H1 (cell line): ENCODE measurements around the gene FNDC5. TPM values are rescaled to one million over a fixed set of nuclear protein-coding genes. Genes with fewer than 3 reads are reported as not detected.

Experiments used
- CTCF ChIA-PET: fragments of 300-600 bp; sonication (Branson Sonifier 250); formaldehyde crosslinking; loops from one replicate; lab custom pipeline; 2021; ENCODE audit not compliant: partially characterized antibody; lab: Charles Lee
- POLR2A ChIA-PET: fragments of 300-600 bp; sonication (Branson Sonifier 250); formaldehyde crosslinking; loops from one replicate; lab custom pipeline; 2021; ENCODE audit warnings: inconsistent platforms; ENCODE audit not compliant: partially characterized antibody; lab: Charles Lee
- DNase-seq, 2 experiments: peaks; one replicate each; pipeline versions ENCODE4 v3.0.0 to v3.0.0-alpha.2; 2010 to 2022; ENCODE audit warnings: low spot score in 2 of 2, low read depth in 1 of 2, mixed read lengths in 1 of 2
- FAIRE-seq: peaks from 2 replicates; lab custom pipeline; 2011; peaks lifted over from hg19 to GRCh38; lab: Jason Lieb, UNC
- H2AFZ ChIP-seq: 2 replicates; pipeline ENCODE4 v1.8.1; 2012; ENCODE audit warnings: low read length, inconsistent platforms
- H2AK5ac ChIP-seq: 2 replicates; pipeline ENCODE4 v1.6.1; 2013; ENCODE audit warnings: low read depth, low read length
- H2BK120ac ChIP-seq: replicated peaks from 2 replicates; pipeline ENCODE3; 2013; ENCODE audit warnings: low read depth, low read length, inconsistent platforms
- H2BK12ac ChIP-seq: 2 replicates; pipeline ENCODE4 v1.6.1; 2013; ENCODE audit warnings: low read depth, low read length
- H2BK15ac ChIP-seq: 2 replicates; pipeline ENCODE4 v1.6.1; 2013; ENCODE audit warnings: low read length
- H2BK20ac ChIP-seq: 2 replicates; pipeline ENCODE4 v1.6.1; 2013; ENCODE audit warnings: low read length
- H2BK5ac ChIP-seq: 2 replicates; pipeline ENCODE4 v1.6.1; 2013; ENCODE audit warnings: low read depth, low read length
- H3K14ac ChIP-seq: 2 replicates; pipeline ENCODE4 v1.6.1; 2013; ENCODE audit warnings: inconsistent platforms; ENCODE audit not compliant: insufficient read length
- H3K18ac ChIP-seq: 2 replicates; pipeline ENCODE4 v1.6.1; 2013; ENCODE audit warnings: low read length; ENCODE audit errors: extremely low read depth
- H3K23ac ChIP-seq: 2 replicates; pipeline ENCODE4 v1.6.1; 2013; ENCODE audit warnings: inconsistent platforms; ENCODE audit not compliant: insufficient read length
- H3K23me2 ChIP-seq: 2 replicates; pipeline ENCODE4 v1.6.1; 2013; ENCODE audit warnings: low read depth, low read length
- H3K27ac ChIP-seq: 2 replicates; pipeline ENCODE4 v1.6.1; 2011; ENCODE audit warnings: low read depth, low read length, inconsistent platforms
- H3K27me3 ChIP-seq, 4 experiments: replicated peaks in 1 of 4; 1 replicate in 1 of 4; 2 replicates in 3 of 4; pipeline versions ENCODE4 v1.6.1 to v1.8.1; 2011 to 2013; ENCODE audit warnings: low read length in 3 of 4, mild to moderate bottlenecking in 3 of 4, inconsistent platforms in 2 of 4, mixed read lengths in 2 of 4, moderate library complexity in 1 of 4; ENCODE audit not compliant: control insufficient read depth in 3 of 4, insufficient read depth in 3 of 4; ENCODE audit errors: extremely low read depth in 1 of 4
- H3K36me3 ChIP-seq, 4 experiments: 2 replicates each; pipeline versions ENCODE4 v1.6.1 to v1.8.1; 2011 to 2013; ENCODE audit warnings: mild to moderate bottlenecking in 4 of 4, low read length in 3 of 4, moderate library complexity in 2 of 4, control low read depth in 1 of 4, inconsistent platforms in 1 of 4; ENCODE audit not compliant: insufficient read depth in 4 of 4, control insufficient read depth in 2 of 4
- H3K4ac ChIP-seq: replicated peaks from 2 replicates; pipeline ENCODE3; 2013; ENCODE audit warnings: low read length, low read depth, mixed read lengths, inconsistent platforms; ENCODE audit not compliant: insufficient read length
- H3K4me1 ChIP-seq, 4 experiments: replicated peaks in 1 of 4; 1 replicate in 1 of 4; 2 replicates in 3 of 4; pipeline versions ENCODE4 v1.6.1 to v1.8.1; 2011 to 2013; ENCODE audit warnings: low read length in 3 of 4, inconsistent platforms in 2 of 4, mixed read lengths in 1 of 4; ENCODE audit not compliant: insufficient read depth in 4 of 4, control insufficient read depth in 3 of 4
- H3K4me2 ChIP-seq, 2 experiments: 2 replicates each; pipeline versions ENCODE4 v1.6.1 to v1.8.1; 2011 to 2013; ENCODE audit warnings: low read depth in 2 of 2, low read length in 2 of 2, control low read depth in 1 of 2, inconsistent platforms in 1 of 2, mild to moderate bottlenecking in 1 of 2; ENCODE audit not compliant: insufficient read depth in 1 of 2
- H3K4me3 ChIP-seq, 4 experiments: fragments of 200-600, 300-600 bp in 1 of 4; sonication (generic), shearing (Covaris generic), sonication (Bioruptor Twin) in 1 of 4; 2 replicates each; pipeline versions ENCODE4 v1.5.1 to v1.8.1; 2011 to 2016; ENCODE audit warnings: low read length in 4 of 4, low read depth in 3 of 4, control low read depth in 2 of 4, inconsistent platforms in 2 of 4, mild to moderate bottlenecking in 2 of 4, mixed read lengths in 1 of 4, moderate library complexity in 1 of 4; ENCODE audit not compliant: insufficient read depth in 2 of 4; ENCODE audit errors: extremely low read depth in 1 of 4
- H3K56ac ChIP-seq: replicated peaks from 2 replicates; pipeline ENCODE3; 2013; ENCODE audit warnings: low read depth, mild to moderate bottlenecking, mixed read lengths, low read length, inconsistent platforms; ENCODE audit not compliant: insufficient read length
- H3K79me1 ChIP-seq: 2 replicates; pipeline ENCODE4 v1.6.1; 2013; ENCODE audit warnings: low read depth, low read length, control low read depth
- H3K79me2 ChIP-seq, 2 experiments: 2 replicates each; pipeline versions ENCODE4 v1.6.1 to v1.8.1; 2012 to 2013; ENCODE audit warnings: low read length in 2 of 2, mild to moderate bottlenecking in 2 of 2, inconsistent platforms in 1 of 2; ENCODE audit not compliant: insufficient read depth in 2 of 2, control insufficient read depth in 1 of 2
- H3K9ac ChIP-seq, 4 experiments: replicated peaks in 1 of 4; 1 replicate in 1 of 4; 2 replicates in 3 of 4; pipeline versions ENCODE4 v1.6.1 to v1.8.1; 2011 to 2013; ENCODE audit warnings: low read depth in 3 of 4, low read length in 3 of 4, control low read depth in 2 of 4, mild to moderate bottlenecking in 2 of 4, moderate library complexity in 2 of 4, inconsistent platforms in 1 of 4; ENCODE audit errors: extremely low read depth in 1 of 4
- H3K9me3 ChIP-seq, 2 experiments: 2 replicates each; pipeline versions ENCODE4 v1.6.1 to v1.8.1; 2012 to 2013; ENCODE audit warnings: mild to moderate bottlenecking in 2 of 2, moderate library complexity in 2 of 2, control low read depth in 1 of 2, inconsistent platforms in 1 of 2, low read depth in 1 of 2, low read length in 1 of 2, mixed read lengths in 1 of 2; ENCODE audit not compliant: insufficient read depth in 2 of 2
- H4K20me1 ChIP-seq, 2 experiments: replicated peaks in 1 of 2; 2 replicates each; pipeline versions ENCODE3 to v1.8.1; 2011 to 2013; ENCODE audit warnings: inconsistent platforms in 2 of 2, low read length in 2 of 2, mild to moderate bottlenecking in 1 of 2; ENCODE audit not compliant: insufficient read depth in 2 of 2, control insufficient read depth in 1 of 2
- H4K5ac ChIP-seq: 2 replicates; pipeline ENCODE4 v1.6.1; 2013; ENCODE audit warnings: low read length, low read depth, mixed read lengths, inconsistent platforms; ENCODE audit not compliant: insufficient read length
- H4K8ac ChIP-seq: 2 replicates; pipeline ENCODE4 v1.8.0; 2013; ENCODE audit warnings: mild to moderate bottlenecking, moderate library complexity, low read length, inconsistent platforms; ENCODE audit not compliant: insufficient read depth; ENCODE audit errors: extremely low read depth
- H4K91ac ChIP-seq: replicated peaks from 2 replicates; pipeline ENCODE3; 2013; ENCODE audit warnings: low read length, mixed read lengths, inconsistent platforms; ENCODE audit not compliant: insufficient read length
- BCL11A ChIP-seq, 2 experiments: IDR thresholded peaks; one replicate each; pipeline ENCODE4 v1.6.1; 2011; ENCODE audit warnings: low read depth in 2 of 2, low read length in 2 of 2, mild to moderate bottlenecking in 2 of 2
- CHD1 ChIP-seq: IDR thresholded peaks from 2 replicates; pipeline ENCODE4 v1.6.1; 2012; ENCODE audit warnings: low read depth, low read length, improper control_type of control experiment
- CREB1 ChIP-seq: IDR thresholded peaks from 2 replicates; pipeline ENCODE4 v1.6.1; 2012; ENCODE audit warnings: inconsistent platforms
- EZH2 ChIP-seq: fragments of 200-600 bp; sonication (generic); IDR thresholded peaks from 2 replicates; pipeline ENCODE4 v1.7.1; 2012; ENCODE audit warnings: low read depth, mild to moderate bottlenecking, moderate library complexity, low read length, inconsistent platforms; ENCODE audit not compliant: severe bottlenecking
- MAFK ChIP-seq: IDR thresholded peaks from 2 replicates; pipeline ENCODE4 v1.6.1; 2012; ENCODE audit warnings: low read depth, mild to moderate bottlenecking, improper control_type of control experiment, low read length
- PHF8 ChIP-seq: fragments of 200-600 bp; sonication (generic); conservative IDR thresholded peaks from 2 replicates; pipeline ENCODE4 v1.7.1; 2012; ENCODE audit warnings: low read depth, mild to moderate bottlenecking, inconsistent platforms, low read length, moderate library complexity
- RFX5 ChIP-seq: IDR thresholded peaks from 2 replicates; pipeline ENCODE4 v1.6.1; 2011; ENCODE audit warnings: low read depth, low read length, improper control_type of control experiment, borderline replicate concordance
- SUZ12 ChIP-seq: fragments of 200-600 bp; sonication (generic); IDR thresholded peaks from 2 replicates; pipeline ENCODE4 v1.6.1; 2012; ENCODE audit warnings: mild to moderate bottlenecking, inconsistent platforms, low read length, moderate library complexity, mixed read lengths
- TAF1 ChIP-seq: IDR thresholded peaks from 2 replicates; pipeline ENCODE4 v1.6.1; 2011; ENCODE audit warnings: mild to moderate bottlenecking, low read depth, low read length
- TCF12 ChIP-seq: IDR thresholded peaks from 2 replicates; pipeline ENCODE4 v1.6.1; 2011; ENCODE audit warnings: low read depth, mild to moderate bottlenecking, low read length
- TEAD4 ChIP-seq: IDR thresholded peaks from 2 replicates; pipeline ENCODE4 v1.6.1; 2012; ENCODE audit warnings: low read depth, low read length, inconsistent platforms, mixed read lengths
- WGBS, 2 experiments: shearing (Covaris generic) in 1 of 2; methylation state at CpG; one replicate each; pipeline versions ENCODE4 v1.1.6 to v1.1.7; 2013 to 2015; ENCODE audit warnings: low lambda C conversion rate in 2 of 2, mixed read lengths in 2 of 2, inconsistent platforms in 1 of 2, low coverage in 1 of 2, missing lambda C conversion rate in 1 of 2; ENCODE audit not compliant: insufficient replicate concordance in 2 of 2, insufficient coverage in 1 of 2, insufficient read length in 1 of 2; ENCODE audit errors: extremely low coverage in 1 of 2, missing lambda C conversion rate in 1 of 2; 5-methylcytosine and 5-hydroxymethylcytosine counted together
- polyA plus RNA-seq, 7 experiments: library from polyadenylated mRNA; depleted of rRNA in 3 of 7; stranded (reverse) in 5 of 7; unstranded in 2 of 7; fragments of >200 nt in 5 of 7; fragments of 200-250 nt in 2 of 7; gene quantifications; 1 replicate in 5 of 7; 2 replicates in 1 of 7; 4 replicates in 1 of 7; pipeline versions ENCODE4 v1.2.1 to v1.2.3, GENCODE V29; 2011 to 2013; ENCODE audit warnings: missing spikeins in 2 of 7, mixed read lengths in 2 of 7
- total RNA-seq: library from RNA; stranded (reverse); fragmentation: NEBNext Ultra II Directional; extraction: Animal tissue kit (Norgen Biotek cat#: 25700); gene quantifications from 2 replicates; pipeline ENCODE4 v1.2.1, GENCODE V29; 2021

FNDC5 gene
- total and polyA plus RNA-seq, 2 of the 8 experiments (the other 6 are each of a cell fraction or from before 2014, with no cell fraction given) = 1.8 to 2.0 TPM

- Histone ChIP-seq H2BK5ac (no peak overlapping the region), H2BK120ac (no peak overlapping the region), H4K8ac (no peak overlapping the region), H3K79me2 (no peaks in the 10 kb centered on the region), H2BK12ac (no peak overlapping the region), H3K9ac (no peak overlapping the region), H3K4me1 (peaks cover 3 to 23% (median 18%) of the 10 kb centered on the region in 4 experiments), H2BK20ac (no peak overlapping the region), H3K27me3 (peaks cover 6 to 35% (median 28%) of the 10 kb centered on the region in 4 experiments), H3K56ac (no peak overlapping the region), H3K23ac (no peak overlapping the region), H2AFZ (no peak overlapping the region), H3K18ac (no peak overlapping the region), H3K79me1 (no peaks in the 10 kb centered on the region), H2AK5ac (no peak overlapping the region), H3K23me2 (peaks cover 6% of the 10 kb centered on the region; the same call in 1 of the 2 replicates), H4K20me1 (peaks cover 0 to 2% of the 10 kb centered on the region in 2 experiments), H3K4me3 (no peak overlapping the region), H3K14ac (no peak overlapping the region), H3K36me3 (peaks cover 0 to 5% (median 0%) of the 10 kb centered on the region in 4 experiments; a peak in 4 of 8 replicates), H3K27ac (no peak overlapping the region), H3K4ac (no peak overlapping the region), H4K5ac (no peak overlapping the region), H3K9me3 (no peaks in the 10 kb centered on the region), H4K91ac (no peak overlapping the region), H2BK15ac (no peak overlapping the region), H3K4me2 (no peak overlapping the region)
- TF ChIP-seq TAF1 (no peak), MAFK (no peak), CHD1 (no peak), TCF12 (no peak), EZH2 (no peak), CREB1 (no peak), PHF8 (no peak), TEAD4 (no peak), BCL11A (IDR thresholded peaks at IDR 0.05; ENCODE audit: low read depth in 2 of 2, low read length in 2 of 2) (no peak), RFX5 (no peak), SUZ12 (no peak)
- POLR2A ChIA-PET = interaction anchor here (1.0 to 2.2 kb wide), 2 partner anchors 17 to 51 kb away, joined by 3 to 9 read pairs; partner anchors contain the start of genes S100PBP and YARS1
- no peak for FAIRE-seq
- DNase-seq = no peak
- CTCF ChIA-PET = interaction anchor here (1.0 kb wide), 1 partner anchor 9 kb away, joined by 3 read pairs; no protein-coding TSS in a partner anchor
- WGBS, 2 experiments = 95% methylated on average over 13 of the region's 13 CpGs; no CpG with 5 or more reads in 1 of the 2 experiments
Observed at GRCh38 chr1:32868085-32868484, 2.6 kb downstream of the FNDC5 start.
